HL-60/S4 treated with retinoic acid at 250 ng/mL for 4 days and 3 days (cell line): ENCODE measurements around the gene PGS1.

Source experiments
- in situ Hi-C: fragments of 300-500 bp; cut with MboI; formaldehyde crosslinking; loops from 2 replicates; pipeline ENCODE4 v1.7.0; 2022; ENCODE audit warnings: low sequenced_read_pairs

Gene PGS1

DNA sequence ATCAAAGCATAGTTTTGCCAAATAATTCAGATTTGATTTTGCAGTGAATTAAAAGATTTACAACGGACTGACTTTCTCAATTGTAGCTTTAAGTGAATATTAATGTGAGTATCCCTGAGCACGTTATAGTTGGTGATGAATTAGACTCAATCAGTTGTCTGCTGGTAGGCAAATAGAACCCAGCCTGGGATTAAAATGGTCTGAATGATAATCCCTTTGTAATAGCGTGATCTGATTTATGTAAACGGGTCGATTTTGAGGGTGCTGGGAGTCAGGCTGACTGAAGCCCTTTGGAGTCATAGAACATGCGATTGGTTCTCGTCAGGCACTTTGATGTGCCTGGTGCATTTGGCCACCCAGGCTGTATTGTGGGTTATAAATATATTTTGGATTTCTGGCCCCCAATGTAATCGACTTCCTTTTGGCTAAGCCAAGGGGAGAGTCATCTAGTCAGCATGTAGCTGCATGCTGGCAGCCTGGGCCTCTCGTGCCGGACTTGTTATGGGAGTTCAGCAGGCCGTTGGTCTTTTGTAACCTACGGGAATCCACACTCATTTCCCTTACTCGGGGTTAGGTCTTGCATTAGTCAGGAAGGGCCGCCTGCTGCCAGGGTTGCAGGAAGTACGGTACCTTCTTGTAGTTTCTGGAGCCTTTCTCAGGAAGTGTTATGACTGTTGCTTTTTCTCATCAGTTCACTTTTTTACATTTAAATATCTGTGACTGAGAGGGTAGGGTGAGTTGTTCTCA lies 5.4 kb downstream of the PGS1 start:
- in situ Hi-C loops, result no loop called here

- in situ Hi-C loops, result no loop called here
Observed at GRCh38 chr17:78384479-78385175, 6.2 kb downstream of the PGS1 start.

DNA sequence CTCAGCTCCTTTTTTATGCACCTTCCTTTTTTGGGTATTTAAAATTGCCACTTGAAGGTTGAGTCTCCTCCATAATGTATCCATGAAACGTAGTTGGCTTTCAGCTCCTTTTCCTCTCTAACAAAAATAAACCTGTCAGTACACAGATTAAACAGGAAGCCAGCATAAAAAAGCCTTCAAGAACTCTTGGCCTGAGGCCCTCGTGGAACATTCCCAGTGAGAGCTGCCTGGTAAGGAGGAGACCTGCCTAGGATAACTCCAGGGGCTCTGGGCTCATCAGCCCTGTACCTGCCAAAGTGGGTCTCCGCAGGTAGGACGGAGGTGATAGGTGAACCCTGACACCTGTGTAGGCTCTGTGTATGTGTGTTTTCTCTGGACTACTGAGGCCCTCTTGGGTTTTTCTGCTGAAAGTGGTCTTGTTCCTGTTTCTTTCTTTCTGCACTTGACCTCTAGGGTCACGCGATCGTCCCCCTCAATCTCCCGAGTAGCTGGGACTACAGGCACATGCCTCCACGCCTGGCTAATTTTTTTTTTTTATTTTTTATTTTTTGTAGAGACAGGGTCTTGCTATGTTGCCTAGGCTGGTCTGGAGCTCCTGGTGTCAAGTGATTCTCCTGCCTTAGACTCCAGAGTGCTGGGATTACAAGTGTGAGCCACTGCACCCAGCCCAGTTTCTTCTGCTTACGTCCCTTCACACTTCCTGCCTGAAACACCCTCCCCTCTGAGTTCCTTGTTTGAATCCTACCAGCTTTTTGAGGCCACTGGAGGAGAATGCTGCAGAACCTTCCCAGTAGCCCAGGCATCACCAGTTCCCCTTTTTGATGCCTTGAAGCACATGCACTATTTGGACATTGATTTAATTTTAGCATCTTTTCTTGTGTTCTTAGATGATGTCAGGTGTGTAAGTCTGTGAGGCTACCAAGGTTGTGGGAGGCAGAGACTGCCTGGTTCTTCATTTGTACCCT lies 9.8 kb downstream of the PGS1 start:
- in situ Hi-C loops, result no loop called here

DNA sequence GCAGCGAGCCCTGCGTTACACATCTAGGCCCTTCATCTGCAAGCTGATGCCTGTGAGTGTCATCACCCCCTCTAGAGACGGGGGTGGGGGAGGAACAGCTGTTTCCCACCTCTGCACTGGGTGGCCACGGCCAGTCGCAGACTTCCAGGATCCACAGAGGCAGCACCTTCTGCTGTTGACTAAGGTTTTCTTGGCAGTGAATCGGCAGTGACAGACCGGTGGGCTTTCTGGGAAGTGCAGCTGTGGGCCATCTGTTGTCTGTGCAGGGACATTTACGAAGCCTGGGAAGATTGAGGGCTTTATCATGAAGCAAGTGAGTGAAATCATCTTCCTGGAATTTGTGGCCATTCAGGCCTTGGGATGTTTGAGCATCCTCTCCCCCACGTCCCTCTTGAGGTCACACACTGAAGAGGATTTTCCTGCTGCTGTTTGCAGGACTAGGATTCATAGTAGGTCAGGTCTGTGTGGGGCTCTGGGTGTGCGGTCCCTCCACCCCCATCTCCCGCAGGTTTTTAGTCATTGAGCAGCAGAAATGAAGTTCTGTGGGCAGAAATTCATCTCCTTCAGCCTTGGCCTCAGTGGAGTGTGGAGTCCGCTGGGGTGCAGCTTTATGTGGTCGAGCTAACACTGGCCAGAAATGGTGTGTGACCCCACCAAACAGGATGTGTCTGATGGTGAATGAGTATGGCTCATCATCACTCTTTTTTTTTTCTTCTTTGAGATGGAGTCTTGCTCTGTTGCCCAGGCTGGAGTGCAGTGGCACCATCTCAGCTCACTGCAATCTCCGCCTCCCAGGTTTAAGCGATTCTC lies 12.0 kb downstream of the PGS1 start:
- in situ Hi-C loops, result no loop called here

DNA sequence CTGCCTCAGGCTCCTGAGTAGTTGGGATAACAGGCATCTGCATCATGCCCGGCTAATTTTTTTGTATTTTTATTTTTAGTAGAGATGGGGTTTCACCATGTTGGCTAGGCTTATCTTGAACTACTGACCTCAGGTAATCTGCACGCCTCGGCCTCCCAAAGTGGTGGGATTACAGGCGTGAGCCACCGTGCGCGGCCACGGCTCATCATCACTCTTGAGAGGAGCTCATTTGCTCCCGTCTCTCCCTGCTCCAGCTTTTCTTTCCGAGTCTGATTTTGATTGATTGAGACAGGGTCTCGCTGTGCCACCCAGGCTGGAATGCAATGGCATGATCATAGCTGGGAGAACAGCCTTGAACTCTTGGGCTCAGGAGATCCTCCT lies 12.6 kb downstream of the PGS1 start:
- in situ Hi-C loops, result no loop called here

DNA sequence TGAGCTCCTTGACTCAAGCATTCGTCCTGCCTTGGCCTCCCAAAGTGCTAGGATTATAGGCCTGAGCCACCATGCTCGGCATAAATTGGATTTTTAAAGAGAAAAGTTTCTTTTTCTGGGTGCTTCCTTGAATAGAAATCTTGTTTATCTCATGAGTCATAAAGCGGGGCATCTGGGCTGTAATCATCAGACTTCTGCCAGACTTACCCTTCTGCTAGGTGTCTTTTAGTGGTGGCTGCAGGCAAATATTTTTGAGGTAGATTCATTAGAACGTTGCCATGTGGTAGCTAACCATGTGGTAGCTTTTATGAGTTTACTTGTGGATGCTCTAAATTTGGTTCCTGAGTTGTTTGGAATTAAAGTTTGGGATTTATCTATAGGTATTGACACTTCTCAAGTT lies 13.4 kb downstream of the PGS1 start:
- in situ Hi-C loops, result no loop called here

GRCh38 chr17:78392295-78392694 lies 13.8 kb downstream of the PGS1 start:
- in situ Hi-C loops, result no loop called here

GRCh38 chr17:78393575-78393974 lies 15.1 kb downstream of the PGS1 start:
- in situ Hi-C loops, result no loop called here

- in situ Hi-C loops, result no loop called here
Observed at GRCh38 chr17:78394209-78394608, 15.8 kb downstream of the PGS1 start.

DNA sequence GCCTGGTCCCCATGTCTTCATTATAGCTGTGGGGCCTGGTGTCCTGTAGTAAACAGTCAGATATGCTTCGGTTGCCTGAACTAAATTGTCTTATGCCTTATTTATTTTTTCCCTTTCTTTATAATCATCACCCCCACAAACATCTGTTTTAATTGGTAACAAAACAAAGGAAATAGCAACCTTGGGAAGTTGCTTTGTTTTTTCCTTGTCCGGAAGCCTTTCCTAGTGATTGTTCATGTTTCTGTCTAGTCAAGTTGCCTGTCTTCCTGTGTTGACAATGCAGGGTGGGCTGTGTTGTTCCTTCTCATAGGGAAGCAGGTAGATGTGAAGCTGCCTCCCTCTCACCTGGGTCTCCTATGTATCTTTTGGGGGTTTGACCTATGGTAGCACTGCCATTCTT lies 16.7 kb downstream of the PGS1 start:
- in situ Hi-C loops, result no loop called here

- in situ Hi-C loops, result no loop called here
Observed at GRCh38 chr17:78396441-78397337, 18.2 kb downstream of the PGS1 start.

DNA sequence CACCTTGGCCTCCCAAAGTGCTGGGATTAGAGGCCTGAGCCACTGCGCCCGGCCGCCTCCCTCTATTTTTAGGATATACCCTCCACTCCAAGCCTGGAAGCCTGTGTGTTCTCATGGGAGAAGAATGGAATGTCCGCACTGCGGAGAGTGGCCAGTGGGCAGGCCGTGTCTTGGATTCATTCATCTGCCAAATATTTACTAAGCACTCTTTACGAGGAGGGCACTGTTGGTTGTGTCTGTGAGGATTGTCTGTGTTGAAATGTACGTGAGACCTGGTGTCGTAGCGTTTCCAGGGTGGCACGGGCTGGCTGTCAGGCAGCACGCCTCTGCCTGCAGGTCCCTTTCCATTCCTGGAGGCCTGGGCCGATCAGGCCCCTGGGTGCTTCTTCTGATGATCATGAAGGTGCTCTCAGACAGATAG lies 19.2 kb downstream of the PGS1 start:
- in situ Hi-C loops, result no loop called here

DNA sequence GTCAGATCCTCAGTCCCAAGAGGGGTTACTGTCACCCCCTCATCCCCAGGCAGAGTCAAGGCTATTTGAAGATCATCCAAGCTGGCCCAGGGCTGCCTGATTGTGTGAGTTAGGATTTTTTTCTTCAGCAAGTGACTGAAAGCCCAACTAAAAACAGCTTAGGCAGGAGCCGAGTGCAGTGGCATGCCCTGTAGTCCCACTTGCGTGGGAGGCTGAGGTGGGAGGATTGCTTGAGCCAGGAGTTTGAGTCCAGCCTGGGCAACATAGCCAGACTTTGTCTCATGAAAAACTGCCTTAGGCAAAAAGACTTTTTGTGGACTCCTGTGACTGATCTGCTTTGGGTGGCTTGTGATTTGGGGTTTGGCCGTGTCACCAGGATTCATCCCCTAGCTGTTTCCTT lies 19.9 kb downstream of the PGS1 start:
- in situ Hi-C loops, result no loop called here

- in situ Hi-C loops, result no loop called here
Observed at GRCh38 chr17:78399028-78399692, 20.7 kb downstream of the PGS1 start.

GRCh38 chr17:78399693-78400144 lies 21.3 kb downstream of the PGS1 start:
- in situ Hi-C loops, result no loop called here

DNA sequence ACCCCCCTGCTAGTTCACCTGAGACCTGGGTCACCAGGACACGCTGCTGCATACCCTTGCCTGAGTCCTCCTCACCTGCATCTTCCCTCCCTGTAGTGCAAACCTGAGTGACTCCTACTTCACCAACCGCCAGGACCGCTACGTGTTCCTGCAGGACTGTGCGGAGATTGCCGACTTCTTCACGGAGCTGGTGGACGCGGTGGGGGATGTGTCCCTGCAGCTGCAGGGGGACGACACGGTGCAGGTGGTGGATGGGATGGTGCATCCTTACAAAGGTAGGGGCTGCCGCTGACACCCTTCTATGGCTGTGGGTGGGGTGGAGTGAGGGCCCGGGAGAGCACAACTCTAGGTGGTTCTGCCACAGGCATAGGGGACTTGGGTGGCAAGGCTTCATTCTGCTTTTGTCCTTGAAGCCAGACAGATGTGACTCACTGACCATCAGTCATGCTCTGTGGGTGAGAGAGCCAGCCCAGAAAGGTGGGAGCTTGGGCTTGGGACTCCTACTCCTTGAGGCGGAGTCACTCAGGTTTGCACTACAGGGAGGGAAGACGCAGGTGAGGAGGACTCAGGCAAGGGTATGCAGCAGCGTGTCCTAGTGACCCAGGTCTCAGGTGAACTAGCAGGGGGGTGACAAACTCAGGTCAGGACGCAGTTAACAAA lies 22.3 kb downstream of the PGS1 start:
- in situ Hi-C loops, result no loop called here

GRCh38 chr17:78401246-78401645 lies 22.8 kb downstream of the PGS1 start:
- in situ Hi-C loops, result no loop called here

GRCh38 chr17:78401891-78402290 lies 23.4 kb downstream of the PGS1 start:
- in situ Hi-C loops, result no loop called here
